H9 (cell line): Measurements from ENCODE around the gene SYT2. TPM values are rescaled to one million over a fixed set of nuclear protein-coding genes. Genes with fewer than 3 reads are reported as not detected.

ENCODE experiments used
- DNase-seq: peaks from one replicate; pipeline ENCODE4 v3.0.0-alpha.2; 2017
- H2AFZ ChIP-seq: one replicate; pipeline ENCODE4 v1.6.1; 2013; ENCODE audit warnings: mild to moderate bottlenecking, low read length, control low read depth, moderate library complexity
- H2AK5ac ChIP-seq: 2 replicates; pipeline ENCODE4 v1.6.1; 2013; ENCODE audit warnings: low read length, control low read depth, mixed read lengths; ENCODE audit not compliant: insufficient read length
- H2BK120ac ChIP-seq: one replicate; pipeline ENCODE4 v1.6.1; 2013; ENCODE audit warnings: low read depth, mild to moderate bottlenecking, low read length, control low read depth, inconsistent platforms; ENCODE audit not compliant: poor library complexity, severe bottlenecking
- H2BK12ac ChIP-seq: 2 replicates; pipeline ENCODE4 v1.6.1; 2013; ENCODE audit warnings: low read length, control low read depth, mixed read lengths, low read depth; ENCODE audit not compliant: insufficient read length
- H2BK15ac ChIP-seq: 2 replicates; pipeline ENCODE4 v1.6.1; 2013; ENCODE audit warnings: low read depth, low read length, control low read depth
- H2BK20ac ChIP-seq: one replicate; pipeline ENCODE4 v1.6.1; 2013; ENCODE audit warnings: low read depth, mild to moderate bottlenecking, low read length, control low read depth, inconsistent platforms; ENCODE audit not compliant: poor library complexity, severe bottlenecking
- H2BK5ac ChIP-seq: 2 replicates; pipeline ENCODE4 v1.6.1; 2013; ENCODE audit warnings: low read length, control low read depth, mixed read lengths; ENCODE audit not compliant: insufficient read length
- H3K14ac ChIP-seq: 2 replicates; pipeline ENCODE4 v1.6.1; 2013; ENCODE audit warnings: low read length, control low read depth; ENCODE audit not compliant: insufficient read depth
- H3K18ac ChIP-seq: 2 replicates; pipeline ENCODE4 v1.6.1; 2013; ENCODE audit warnings: low read depth, mild to moderate bottlenecking, mixed read lengths, low read length, control low read depth; ENCODE audit not compliant: insufficient read length
- H3K23ac ChIP-seq: 2 replicates; pipeline ENCODE4 v1.6.1; 2013; ENCODE audit warnings: low read length, control low read depth, mixed read lengths, low read depth; ENCODE audit not compliant: insufficient read length
- H3K23me2 ChIP-seq: 2 replicates; pipeline ENCODE4 v1.6.1; 2013; ENCODE audit warnings: low read depth, mild to moderate bottlenecking, mixed read lengths, low read length, control low read depth; ENCODE audit not compliant: insufficient read length, poor library complexity, severe bottlenecking
- H3K27ac ChIP-seq: 2 replicates; pipeline ENCODE4 v1.5.1; 2013; ENCODE audit warnings: low read length, control low read depth, mixed read lengths, low read depth; ENCODE audit not compliant: insufficient read length
- H3K27me3 ChIP-seq: 2 replicates; pipeline ENCODE4 v1.6.1; 2013; ENCODE audit warnings: low read length, control low read depth, inconsistent platforms; ENCODE audit not compliant: insufficient read depth
- H3K4ac ChIP-seq: 2 replicates; pipeline ENCODE4 v1.6.1; 2013; ENCODE audit warnings: low read depth, mild to moderate bottlenecking, control low read depth, inconsistent platforms, low read length, moderate library complexity
- H3K4me1 ChIP-seq: 2 replicates; pipeline ENCODE4 v1.6.1; 2013; ENCODE audit warnings: low read length, control low read depth, inconsistent platforms; ENCODE audit not compliant: insufficient read depth
- H3K4me2 ChIP-seq: 2 replicates; pipeline ENCODE4 v1.6.1; 2013; ENCODE audit warnings: low read length, control low read depth, mixed read lengths; ENCODE audit not compliant: insufficient read length, insufficient read depth
- H3K56ac ChIP-seq: 2 replicates; pipeline ENCODE4 v1.6.1; 2013; ENCODE audit warnings: low read depth, mild to moderate bottlenecking, mixed read lengths, low read length, control low read depth; ENCODE audit not compliant: insufficient read length
- H3K79me1 ChIP-seq: 2 replicates; pipeline ENCODE4 v1.6.1; 2013; ENCODE audit warnings: low read depth, mild to moderate bottlenecking, moderate library complexity, low read length, control low read depth, inconsistent platforms; ENCODE audit not compliant: insufficient read depth, poor library complexity, severe bottlenecking
- H3K79me2 ChIP-seq: 2 replicates; pipeline ENCODE4 v1.6.1; 2013; ENCODE audit warnings: low read length, control low read depth, inconsistent platforms; ENCODE audit not compliant: insufficient read depth
- H3K9ac ChIP-seq: 2 replicates; pipeline ENCODE4 v1.6.1; 2013; ENCODE audit warnings: low read length, control low read depth, mixed read lengths; ENCODE audit not compliant: insufficient read length; ENCODE audit errors: extremely low read depth
- H3K9me3 ChIP-seq: one replicate; pipeline ENCODE4 v1.6.1; 2013; ENCODE audit warnings: low read depth, low read length, inconsistent platforms; ENCODE audit not compliant: control insufficient read depth
- H3T11ph ChIP-seq: one replicate; pipeline ENCODE4 v1.6.1; 2013; ENCODE audit warnings: mild to moderate bottlenecking, low read length, control low read depth, inconsistent platforms
- H4K20me1 ChIP-seq: one replicate; pipeline ENCODE4 v1.6.1; 2013; ENCODE audit not compliant: control insufficient read depth, insufficient read length, insufficient read depth
- H4K5ac ChIP-seq: 2 replicates; pipeline ENCODE4 v1.6.1; 2013; ENCODE audit warnings: low read depth, mild to moderate bottlenecking, mixed read lengths, low read length, control low read depth; ENCODE audit not compliant: insufficient read length
- H4K8ac ChIP-seq: replicated peaks from 2 replicates; pipeline ENCODE4 v1.6.1; 2013; ENCODE audit warnings: low read length, control low read depth, mixed read lengths, low read depth; ENCODE audit not compliant: insufficient read length
- H4K91ac ChIP-seq: 2 replicates; pipeline ENCODE4 v1.6.1; 2013; ENCODE audit warnings: low read depth, mild to moderate bottlenecking, moderate library complexity, mixed read lengths, low read length, control low read depth; ENCODE audit not compliant: insufficient read length
- H3K27ac Mint-ChIP-seq, 3 experiments: 2 replicates in 2 of 3; 3 replicates in 1 of 3; pipeline ENCODE4 v1.8.0; 2020 to 2021; ENCODE audit warnings: mixed read lengths in 3 of 3, mild to moderate bottlenecking in 1 of 3, moderate library complexity in 1 of 3
- H3K27me3 Mint-ChIP-seq: 2 replicates; pipeline ENCODE4 v1.8.0; 2021; ENCODE audit warnings: low read depth, mild to moderate bottlenecking, moderate library complexity, mixed read lengths
- H3K36me3 Mint-ChIP-seq, 3 experiments: 2 replicates in 2 of 3; 3 replicates in 1 of 3; pipeline ENCODE4 v1.8.0; 2020 to 2021; ENCODE audit warnings: low read depth in 3 of 3, mixed read lengths in 3 of 3; ENCODE audit not compliant: insufficient read depth in 1 of 3
- H3K4me1 Mint-ChIP-seq, 2 experiments: 2 replicates each; pipeline ENCODE4 v1.8.0; 2020; ENCODE audit warnings: mixed read lengths in 2 of 2
- H3K4me3 Mint-ChIP-seq, 2 experiments: 2 replicates in 1 of 2; 3 replicates in 1 of 2; pipeline ENCODE4 v1.8.0; 2020 to 2021; ENCODE audit warnings: mild to moderate bottlenecking in 2 of 2, mixed read lengths in 2 of 2, moderate library complexity in 1 of 2
- H3K9me3 Mint-ChIP-seq, 2 experiments: 2 replicates in 1 of 2; 3 replicates in 1 of 2; pipeline ENCODE4 v1.8.0; 2020; ENCODE audit warnings: mild to moderate bottlenecking in 2 of 2, mixed read lengths in 2 of 2, moderate library complexity in 1 of 2
- WGBS: extraction: QIAGEN DNeasy Blood & Tissue Kit; methylation state at CpG from one replicate; pipeline ENCODE4 v1.1.7; 2013; ENCODE audit warnings: missing lambda C conversion rate, low lambda C conversion rate, mixed read lengths; ENCODE audit not compliant: insufficient read length; ENCODE audit errors: extremely low coverage; 5-methylcytosine and 5-hydroxymethylcytosine counted together
- total RNA-seq: library from RNA; stranded (reverse); gene quantifications from 2 replicates; pipeline ENCODE4 v1.2.1, GENCODE V29; 2021
- TF ChIP-seq, protein P1 (sequence below): fragments of 200-600 bp; sonication (generic); conservative IDR thresholded peaks from 3 replicates; pipeline ENCODE4 v1.8.0; 2021; ENCODE audit warnings: antibody characterized with exemption, mild to moderate bottlenecking

The SYT2 gene
- total RNA-seq, 1 experiment from 2014 or later: 3.3 TPM

- H3K27ac Mint-ChIP-seq: no peak overlapping the region
- Histone ChIP-seq H3K14ac (no peak overlapping the region), H2AFZ (no peak overlapping the region), H2BK120ac (no peak overlapping the region), H2BK5ac (no peak overlapping the region), H3K4me1 (no peaks in the 10 kb centered on the region), H3K23me2 (no peaks in the 10 kb centered on the region), H3T11ph (no peak overlapping the region), H2BK20ac (no peak overlapping the region), H3K79me1 (no peaks in the 10 kb centered on the region), H4K91ac (no peak overlapping the region), H2AK5ac (no peak overlapping the region), H3K4ac (no peak overlapping the region), H4K5ac (no peak overlapping the region), H3K9me3 (no peaks in the 10 kb centered on the region), H3K79me2 (no peaks in the 10 kb centered on the region), H3K18ac (no peak overlapping the region), H3K9ac (no peak overlapping the region), H3K56ac (no peak overlapping the region), H3K23ac (no peak overlapping the region), H3K27ac (no peak overlapping the region), H3K27me3 (no peaks in the 10 kb centered on the region), H4K20me1 (peaks cover 2% of the 10 kb centered on the region), H4K8ac (no peak overlapping the region), H2BK15ac (no peak overlapping the region), H2BK12ac (no peak overlapping the region), H3K4me2 (no peak overlapping the region)
- peaks cover 5 to 10% of the 10 kb centered on the region in 2 experiments for H3K4me1 Mint-ChIP-seq
- H3K36me3 Mint-ChIP-seq: no peaks in the 10 kb centered on the region
- peaks cover 8% of the 10 kb centered on the region; the same call in 1 of the 2 replicates for H3K27me3 Mint-ChIP-seq
- DNase-seq: no peak
- H3K4me3 Mint-ChIP-seq: no peak overlapping the region
- WGBS: no CpG with 5 or more reads among the region's 6 CpGs
- no peaks in the 10 kb centered on the region for H3K9me3 Mint-ChIP-seq
- TF ChIP-seq, protein P1, sequence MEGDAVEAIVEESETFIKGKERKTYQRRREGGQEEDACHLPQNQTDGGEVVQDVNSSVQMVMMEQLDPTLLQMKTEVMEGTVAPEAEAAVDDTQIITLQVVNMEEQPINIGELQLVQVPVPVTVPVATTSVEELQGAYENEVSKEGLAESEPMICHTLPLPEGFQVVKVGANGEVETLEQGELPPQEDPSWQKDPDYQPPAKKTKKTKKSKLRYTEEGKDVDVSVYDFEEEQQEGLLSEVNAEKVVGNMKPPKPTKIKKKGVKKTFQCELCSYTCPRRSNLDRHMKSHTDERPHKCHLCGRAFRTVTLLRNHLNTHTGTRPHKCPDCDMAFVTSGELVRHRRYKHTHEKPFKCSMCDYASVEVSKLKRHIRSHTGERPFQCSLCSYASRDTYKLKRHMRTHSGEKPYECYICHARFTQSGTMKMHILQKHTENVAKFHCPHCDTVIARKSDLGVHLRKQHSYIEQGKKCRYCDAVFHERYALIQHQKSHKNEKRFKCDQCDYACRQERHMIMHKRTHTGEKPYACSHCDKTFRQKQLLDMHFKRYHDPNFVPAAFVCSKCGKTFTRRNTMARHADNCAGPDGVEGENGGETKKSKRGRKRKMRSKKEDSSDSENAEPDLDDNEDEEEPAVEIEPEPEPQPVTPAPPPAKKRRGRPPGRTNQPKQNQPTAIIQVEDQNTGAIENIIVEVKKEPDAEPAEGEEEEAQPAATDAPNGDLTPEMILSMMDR: no peak
Observed at GRCh38 chr1:202659541-202659940, 50.7 kb downstream of the SYT2 start.
